ENCODE measurements around the gene ARL15.
A peak's percentile ranks its signal among the peaks of the same experiment; 100 is the strongest.

Gene ARL15

DNA sequence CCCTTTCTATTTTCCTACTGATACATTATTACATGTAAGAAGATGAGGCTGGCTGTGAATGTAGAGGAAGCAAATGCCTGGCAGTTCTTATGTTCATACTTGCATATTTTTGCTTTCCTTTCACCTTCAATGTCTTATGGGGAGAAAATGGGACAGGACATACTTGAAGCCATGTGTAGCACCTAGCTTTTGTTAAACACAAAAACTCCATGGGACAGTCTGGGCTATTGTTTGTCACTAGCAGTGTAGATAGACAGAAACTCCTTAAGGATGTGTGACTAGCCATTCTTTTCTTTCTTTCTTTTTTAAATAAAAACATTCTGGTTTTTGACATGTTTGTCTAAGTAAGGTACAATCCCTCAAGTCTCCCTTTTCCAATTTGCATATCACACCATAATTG, 122.7 kb downstream of the ARL15 start:
- Mint-ChIP-seq H3K27me3 (ENCODE audit: low read depth, poor library complexity) (no peaks in the 10 kb centered on the region), H3K4me1 (peaks cover 45% of the 10 kb centered on the region), H3K27ac (no peak overlapping the region), H3K36me3 (ENCODE audit: low read depth) (peaks cover 9% of the 10 kb centered on the region), H3K4me3 (no peak overlapping the region), H3K9me3 (peaks cover 7% of the 10 kb centered on the region)
- no peak for DNase-seq
- TF ChIP-seq, protein P1, sequence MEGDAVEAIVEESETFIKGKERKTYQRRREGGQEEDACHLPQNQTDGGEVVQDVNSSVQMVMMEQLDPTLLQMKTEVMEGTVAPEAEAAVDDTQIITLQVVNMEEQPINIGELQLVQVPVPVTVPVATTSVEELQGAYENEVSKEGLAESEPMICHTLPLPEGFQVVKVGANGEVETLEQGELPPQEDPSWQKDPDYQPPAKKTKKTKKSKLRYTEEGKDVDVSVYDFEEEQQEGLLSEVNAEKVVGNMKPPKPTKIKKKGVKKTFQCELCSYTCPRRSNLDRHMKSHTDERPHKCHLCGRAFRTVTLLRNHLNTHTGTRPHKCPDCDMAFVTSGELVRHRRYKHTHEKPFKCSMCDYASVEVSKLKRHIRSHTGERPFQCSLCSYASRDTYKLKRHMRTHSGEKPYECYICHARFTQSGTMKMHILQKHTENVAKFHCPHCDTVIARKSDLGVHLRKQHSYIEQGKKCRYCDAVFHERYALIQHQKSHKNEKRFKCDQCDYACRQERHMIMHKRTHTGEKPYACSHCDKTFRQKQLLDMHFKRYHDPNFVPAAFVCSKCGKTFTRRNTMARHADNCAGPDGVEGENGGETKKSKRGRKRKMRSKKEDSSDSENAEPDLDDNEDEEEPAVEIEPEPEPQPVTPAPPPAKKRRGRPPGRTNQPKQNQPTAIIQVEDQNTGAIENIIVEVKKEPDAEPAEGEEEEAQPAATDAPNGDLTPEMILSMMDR (IDR thresholded peaks at IDR 0.05) = no peak

DNA sequence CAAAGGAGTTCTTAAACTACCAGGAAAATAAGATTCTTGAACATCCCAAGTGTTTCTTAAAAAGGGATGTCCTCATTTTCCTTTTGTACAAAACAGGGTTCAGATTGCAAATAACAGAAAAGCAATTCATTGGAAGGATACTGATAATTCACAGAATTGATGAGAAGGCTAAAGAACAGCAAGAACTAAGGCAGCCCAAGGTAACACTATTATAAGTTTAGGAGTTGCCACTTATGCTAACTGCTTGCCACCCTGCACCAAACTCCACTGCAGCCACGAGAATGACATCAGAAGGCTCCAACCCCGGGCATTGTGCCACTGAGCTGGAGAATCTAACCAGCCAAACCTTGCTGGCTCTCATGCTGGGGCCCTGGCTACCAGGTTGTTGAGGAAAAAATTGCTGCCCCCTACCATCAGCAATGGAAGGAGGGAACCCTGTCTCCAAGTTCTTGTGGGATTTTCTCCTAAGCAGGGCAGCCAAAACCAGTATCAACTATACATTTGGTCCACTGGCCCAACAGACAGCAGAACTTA, 123.4 kb downstream of the ARL15 start:
- Mint-ChIP-seq H3K9me3 (peaks cover 7% of the 10 kb centered on the region), H3K36me3 (ENCODE audit: low read depth) (peaks cover 9% of the 10 kb centered on the region), H3K27me3 (ENCODE audit: low read depth, poor library complexity) (no peaks in the 10 kb centered on the region), H3K4me1 (peaks cover 45% of the 10 kb centered on the region), H3K27ac (no peak overlapping the region), H3K4me3 (no peak overlapping the region)
- TF ChIP-seq, protein P1 (IDR thresholded peaks at IDR 0.05) = no peak
- DNase-seq = no peak

DNA sequence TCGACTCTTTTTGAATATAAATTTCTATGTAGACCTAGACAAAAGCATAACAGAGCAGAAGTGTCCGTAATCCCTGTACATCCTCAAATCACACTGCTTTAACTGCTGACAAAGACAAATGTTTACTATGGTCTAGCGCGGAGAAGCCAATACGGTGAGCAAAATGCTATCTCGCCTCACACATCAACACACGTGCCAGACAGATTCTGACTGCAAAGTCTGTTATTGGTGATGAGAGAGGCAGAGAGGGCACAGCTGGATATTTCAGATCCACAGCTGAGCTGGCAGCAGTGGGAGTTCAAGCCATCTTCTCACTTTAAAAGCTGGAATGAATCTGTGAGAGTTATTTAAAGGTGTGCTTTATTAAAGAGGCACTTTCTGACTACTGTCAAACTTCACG, 124.3 kb downstream of the ARL15 start:
- DNase-seq = no peak
- H3K27me3 Mint-ChIP-seq (ENCODE audit: low read depth, poor library complexity) = no peaks in the 10 kb centered on the region
- TF ChIP-seq, protein P1 (IDR thresholded peaks at IDR 0.05) = no peak
- peaks cover 15% of the 10 kb centered on the region for H3K36me3 Mint-ChIP-seq (ENCODE audit: low read depth)
- peaks cover 43% of the 10 kb centered on the region for H3K4me1 Mint-ChIP-seq
- H3K4me3 Mint-ChIP-seq = no peak overlapping the region
- peaks cover 13% of the 10 kb centered on the region for H3K9me3 Mint-ChIP-seq
- peak overlapping the region; percentile 57 for H3K27ac Mint-ChIP-seq

DNA sequence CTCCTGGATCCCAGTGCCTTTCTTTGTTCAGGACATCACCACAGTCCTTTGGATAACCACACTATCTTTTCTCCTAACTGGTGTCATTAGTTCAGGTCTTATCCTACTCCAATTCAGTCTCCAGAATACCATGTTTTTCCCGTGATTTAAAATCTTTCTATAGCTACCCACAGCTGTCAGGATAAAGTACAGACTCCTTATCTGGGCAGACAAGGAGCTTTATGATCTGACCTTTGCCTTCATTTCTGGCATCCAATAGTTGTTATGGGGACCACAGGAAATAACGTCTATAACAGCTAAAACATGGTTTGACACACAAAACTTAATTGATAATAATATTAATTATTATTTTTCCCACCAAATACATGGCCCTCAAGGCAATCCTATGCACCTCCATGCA, 125.6 kb downstream of the ARL15 start:
- H3K27me3 Mint-ChIP-seq (ENCODE audit: low read depth, poor library complexity) = no peaks in the 10 kb centered on the region
- DNase-seq = no peak
- no peak overlapping the region for H3K4me3 Mint-ChIP-seq
- H3K9me3 Mint-ChIP-seq = peaks cover 18% of the 10 kb centered on the region
- H3K4me1 Mint-ChIP-seq = peaks cover 56% of the 10 kb centered on the region
- TF ChIP-seq, protein P1 (IDR thresholded peaks at IDR 0.05) = no peak
- H3K36me3 Mint-ChIP-seq (ENCODE audit: low read depth) = peaks cover 15% of the 10 kb centered on the region
- peak overlapping the region; percentile 71 for H3K27ac Mint-ChIP-seq

DNA sequence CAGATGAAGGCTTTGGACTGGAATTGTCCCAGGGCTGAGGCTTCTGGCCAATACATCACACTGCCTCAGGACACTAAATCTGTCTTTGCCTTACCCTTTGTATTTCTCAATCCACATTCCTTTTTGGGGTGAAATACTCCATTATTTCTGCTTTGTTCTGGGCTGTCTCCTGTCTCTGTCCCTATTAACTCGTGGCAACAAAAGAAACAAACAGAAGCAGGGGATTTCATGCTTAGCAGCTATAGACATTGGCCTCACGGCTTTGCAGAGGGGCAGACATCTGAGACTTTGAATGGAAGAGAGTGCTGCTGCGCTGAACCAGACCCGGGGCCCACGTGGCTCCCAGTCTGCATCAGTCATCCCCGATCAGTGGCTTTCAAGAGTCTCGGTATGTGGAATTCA, 129.7 kb downstream of the ARL15 start:
- H3K4me3 Mint-ChIP-seq = peak overlapping the region; percentile 41
- peak; percentile 30 for DNase-seq

DNA sequence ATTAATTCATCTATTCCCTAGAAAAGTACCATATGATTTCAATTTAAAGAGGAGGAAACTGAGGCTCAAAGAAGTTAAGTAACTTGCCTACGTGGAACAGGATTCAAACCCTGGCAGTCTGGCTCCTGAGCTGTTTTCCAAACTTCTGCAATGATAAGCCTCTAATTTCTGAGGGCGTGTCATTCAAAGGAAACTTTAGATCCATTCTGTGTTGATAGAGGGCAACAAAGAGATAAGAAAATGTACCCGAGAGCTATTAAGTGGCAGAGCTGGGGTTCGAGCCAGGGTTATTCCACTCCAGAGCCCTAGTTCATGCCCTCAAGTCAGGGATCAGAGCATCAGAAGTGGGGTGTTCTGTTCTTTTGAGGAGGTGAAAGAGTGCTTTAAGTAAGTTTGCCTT, 131.4 kb downstream of the ARL15 start:
- TF ChIP-seq, protein P1 (IDR thresholded peaks at IDR 0.05) = no peak
- Mint-ChIP-seq H3K4me1 (peaks cover 66% of the 10 kb centered on the region), H3K27me3 (ENCODE audit: low read depth, poor library complexity) (peaks cover 2% of the 10 kb centered on the region), H3K27ac (peak overlapping the region; percentile 58), H3K36me3 (ENCODE audit: low read depth) (peaks cover 11% of the 10 kb centered on the region), H3K9me3 (peaks cover 20% of the 10 kb centered on the region), H3K4me3 (no peak overlapping the region)
- no peak for DNase-seq

More for the DNA sequence above, 129.7 kb downstream of the ARL15 start:
- peaks cover 19% of the 10 kb centered on the region for H3K36me3 Mint-ChIP-seq (ENCODE audit: low read depth)
- H3K4me1 Mint-ChIP-seq = peaks cover 70% of the 10 kb centered on the region
- H3K27ac Mint-ChIP-seq = peak overlapping the region; percentile 97
- TF ChIP-seq, protein P1 (IDR thresholded peaks at IDR 0.05) = no peak
- peaks cover 2% of the 10 kb centered on the region for H3K27me3 Mint-ChIP-seq (ENCODE audit: low read depth, poor library complexity)
- H3K9me3 Mint-ChIP-seq = peaks cover 21% of the 10 kb centered on the region

Data from nephron progenitor cell (in vitro differentiated cells).